Endothelial cell of umbilical vein (primary cell): ENCODE results near the gene TMEM63B.

ENCODE experiments used
- POLR2A ChIP-seq: IDR thresholded peaks from 2 replicates; pipeline ENCODE4 v1.6.1; 2012; ENCODE audit warnings: low read depth, mild to moderate bottlenecking, control low read depth, low read length
- TF ChIP-seq, protein P1 (sequence below), 2 donors: IDR thresholded peaks; 1 replicate in 1 of 2; 2 replicates in 1 of 2; pipeline ENCODE4 v1.5.1; 2011; ENCODE audit warnings: low read length in 2 of 2, mild to moderate bottlenecking in 2 of 2, moderate library complexity in 2 of 2, control low read depth in 1 of 2, inconsistent platforms in 1 of 2, low read depth in 1 of 2; ENCODE audit not compliant: insufficient read depth in 1 of 2; ENCODE audit errors: extremely low read depth in 1 of 2

- no peak for TF ChIP-seq POLR2A
- TF ChIP-seq, protein P1, sequence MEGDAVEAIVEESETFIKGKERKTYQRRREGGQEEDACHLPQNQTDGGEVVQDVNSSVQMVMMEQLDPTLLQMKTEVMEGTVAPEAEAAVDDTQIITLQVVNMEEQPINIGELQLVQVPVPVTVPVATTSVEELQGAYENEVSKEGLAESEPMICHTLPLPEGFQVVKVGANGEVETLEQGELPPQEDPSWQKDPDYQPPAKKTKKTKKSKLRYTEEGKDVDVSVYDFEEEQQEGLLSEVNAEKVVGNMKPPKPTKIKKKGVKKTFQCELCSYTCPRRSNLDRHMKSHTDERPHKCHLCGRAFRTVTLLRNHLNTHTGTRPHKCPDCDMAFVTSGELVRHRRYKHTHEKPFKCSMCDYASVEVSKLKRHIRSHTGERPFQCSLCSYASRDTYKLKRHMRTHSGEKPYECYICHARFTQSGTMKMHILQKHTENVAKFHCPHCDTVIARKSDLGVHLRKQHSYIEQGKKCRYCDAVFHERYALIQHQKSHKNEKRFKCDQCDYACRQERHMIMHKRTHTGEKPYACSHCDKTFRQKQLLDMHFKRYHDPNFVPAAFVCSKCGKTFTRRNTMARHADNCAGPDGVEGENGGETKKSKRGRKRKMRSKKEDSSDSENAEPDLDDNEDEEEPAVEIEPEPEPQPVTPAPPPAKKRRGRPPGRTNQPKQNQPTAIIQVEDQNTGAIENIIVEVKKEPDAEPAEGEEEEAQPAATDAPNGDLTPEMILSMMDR (IDR thresholded peaks at IDR 0.05; ENCODE audit: extremely low read depth in 1 of 2, insufficient read depth in 1 of 2, low read depth in 1 of 2, low read length in 2 of 2): no peak
Measured at GRCh38 chr6:44078219-44078826, 49.0 kb upstream of the TMEM63B start.
